GM19455 (cell line): ENCODE data around the gene AMMECR1.
"Not testable (repeated sequence)": the region's sequence is repeated elsewhere in the genome, so short reads cannot be mapped to it uniquely, and the experiment has no call there.

ENCODE experiments used
- ATAC-seq: cut with Tn5 transposase; IDR thresholded peaks from one replicate; pipeline ENCODE4 v1.9.1; 2021; ENCODE audit not compliant: unreplicated experiment

Gene AMMECR1

DNA sequence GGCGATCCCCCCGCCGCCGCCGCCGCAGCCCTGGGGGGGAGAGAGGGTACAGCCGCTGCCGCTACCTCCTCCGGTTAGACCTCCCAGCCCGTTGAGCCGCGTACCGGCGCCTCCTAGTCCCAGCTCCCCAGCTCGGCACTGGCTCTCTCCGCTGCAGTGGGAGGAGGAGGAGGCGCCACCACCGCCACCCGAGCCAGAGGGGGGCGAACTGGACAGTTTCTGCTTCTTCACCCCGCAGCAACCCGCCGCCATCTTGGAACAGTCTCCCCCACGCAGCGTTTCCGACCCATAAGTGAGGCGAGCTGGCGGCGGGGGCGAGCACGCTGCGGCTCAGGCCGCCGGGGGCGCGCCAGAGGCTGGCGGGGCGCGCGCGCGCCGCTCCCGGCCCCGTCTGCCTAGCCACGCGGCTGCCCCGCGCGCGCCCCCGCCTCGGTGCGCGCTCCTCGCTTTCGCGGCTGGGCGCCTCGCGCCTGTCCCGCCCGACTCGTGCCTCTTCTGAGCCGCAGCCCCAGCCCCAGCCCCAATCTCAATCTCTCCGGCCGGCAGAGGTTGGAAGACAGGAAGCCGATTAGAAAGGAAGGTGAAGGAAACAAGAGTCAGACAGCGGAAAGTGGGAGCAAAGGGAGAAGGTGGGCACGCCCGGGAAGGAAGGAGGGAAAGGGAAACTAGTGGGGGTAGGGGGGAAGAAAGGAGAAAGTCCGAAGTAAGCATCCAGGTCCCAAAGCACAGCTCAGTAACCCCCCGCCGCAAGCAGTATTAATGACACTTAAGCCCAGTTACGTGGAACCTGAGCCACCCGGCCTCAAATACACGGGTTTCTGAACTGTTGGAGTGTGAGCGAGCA lies at the start of gene AMMECR1:
TSS of gene AMMECR1 (minus strand) at position 266 of the 844 bp plus-strand sequence. CDS start at position 252, 14 bp downstream.
- peak; percentile 70 for ATAC-seq

DNA sequence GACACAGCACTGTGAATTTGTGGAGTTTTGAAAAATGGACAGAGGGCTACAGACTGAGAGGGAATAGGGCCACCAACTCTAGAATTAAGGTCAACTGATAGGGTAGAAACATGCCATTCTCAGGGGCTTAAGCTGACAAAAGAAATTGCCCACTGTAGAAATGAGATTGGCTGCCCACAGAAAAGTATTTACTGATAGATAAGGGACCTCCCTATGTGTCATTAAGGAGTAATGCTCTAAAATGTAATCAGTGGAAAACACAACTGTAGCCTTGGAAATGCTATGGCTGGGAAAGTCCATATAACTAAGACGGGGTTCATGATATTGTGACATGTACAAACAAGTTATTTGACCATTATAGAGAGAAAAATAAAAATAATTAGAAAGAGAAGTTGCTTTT lies 45.4 kb upstream of the AMMECR1 start:
- ATAC-seq: no peak

DNA sequence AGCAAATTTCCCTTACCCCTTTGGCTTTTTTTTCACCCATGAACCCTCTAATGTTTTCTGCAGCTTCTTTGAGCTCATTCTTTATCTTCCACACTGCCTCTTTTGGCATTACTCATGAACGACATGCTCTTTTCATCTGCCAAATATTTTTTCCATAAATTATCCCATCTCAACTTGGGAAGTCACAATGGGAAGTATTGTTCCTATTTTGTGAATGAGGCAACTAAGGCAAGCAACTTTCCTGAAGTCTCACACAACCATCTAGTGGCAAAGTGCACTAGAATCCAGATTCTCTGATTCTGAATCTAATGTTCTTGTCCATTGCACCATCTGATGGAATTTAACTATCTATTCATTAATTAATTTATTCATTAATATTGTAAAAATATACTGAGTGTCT lies 41.4 kb upstream of the AMMECR1 start:
- no peak for ATAC-seq

DNA sequence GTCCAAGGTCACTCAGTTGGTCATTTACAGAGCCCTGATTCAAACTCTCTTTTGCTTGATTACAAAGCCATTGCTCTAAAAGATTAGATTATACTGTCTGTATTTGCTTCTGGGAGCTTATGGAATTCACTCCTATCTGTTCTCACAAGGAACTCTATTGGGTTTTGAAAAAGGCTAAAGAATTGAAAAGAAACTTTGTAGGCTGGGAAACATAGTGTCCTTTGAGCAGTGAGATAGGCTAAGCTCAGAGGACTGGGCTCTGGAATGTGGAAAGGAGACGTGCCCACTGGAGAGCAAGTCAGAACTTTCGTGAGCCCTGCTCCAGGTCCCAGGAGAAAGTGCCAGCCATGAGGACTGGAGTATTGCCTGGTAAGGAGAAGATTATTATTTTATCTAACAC lies 40.7 kb upstream of the AMMECR1 start, which contains the start of gene RTL9:
TSS of gene RTL9 (plus strand) at position 301 of the 400 bp plus-strand sequence. CDS start 91,770 bp downstream, outside the sequence.
- no peak for ATAC-seq

DNA sequence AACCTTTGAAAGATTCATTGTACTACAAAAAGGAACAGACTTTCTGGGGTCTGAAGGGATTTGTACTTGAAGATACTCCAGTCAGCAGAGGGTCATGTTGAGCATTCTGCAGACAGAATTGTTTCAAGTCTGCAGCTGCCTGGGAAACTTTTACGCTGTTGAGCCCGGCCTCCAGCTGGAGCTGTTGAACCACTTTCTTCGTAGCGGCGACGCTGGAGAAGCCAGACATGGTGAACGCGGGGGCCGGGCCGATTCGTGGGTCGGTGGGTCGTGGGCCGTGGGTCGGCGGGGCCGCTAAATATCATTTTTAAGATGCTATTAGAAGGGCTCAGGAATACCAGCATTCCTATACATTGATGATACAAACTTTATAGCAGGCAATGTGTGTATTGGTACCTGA lies 28.8 kb upstream of the AMMECR1 start:
- no peak for ATAC-seq

DNA sequence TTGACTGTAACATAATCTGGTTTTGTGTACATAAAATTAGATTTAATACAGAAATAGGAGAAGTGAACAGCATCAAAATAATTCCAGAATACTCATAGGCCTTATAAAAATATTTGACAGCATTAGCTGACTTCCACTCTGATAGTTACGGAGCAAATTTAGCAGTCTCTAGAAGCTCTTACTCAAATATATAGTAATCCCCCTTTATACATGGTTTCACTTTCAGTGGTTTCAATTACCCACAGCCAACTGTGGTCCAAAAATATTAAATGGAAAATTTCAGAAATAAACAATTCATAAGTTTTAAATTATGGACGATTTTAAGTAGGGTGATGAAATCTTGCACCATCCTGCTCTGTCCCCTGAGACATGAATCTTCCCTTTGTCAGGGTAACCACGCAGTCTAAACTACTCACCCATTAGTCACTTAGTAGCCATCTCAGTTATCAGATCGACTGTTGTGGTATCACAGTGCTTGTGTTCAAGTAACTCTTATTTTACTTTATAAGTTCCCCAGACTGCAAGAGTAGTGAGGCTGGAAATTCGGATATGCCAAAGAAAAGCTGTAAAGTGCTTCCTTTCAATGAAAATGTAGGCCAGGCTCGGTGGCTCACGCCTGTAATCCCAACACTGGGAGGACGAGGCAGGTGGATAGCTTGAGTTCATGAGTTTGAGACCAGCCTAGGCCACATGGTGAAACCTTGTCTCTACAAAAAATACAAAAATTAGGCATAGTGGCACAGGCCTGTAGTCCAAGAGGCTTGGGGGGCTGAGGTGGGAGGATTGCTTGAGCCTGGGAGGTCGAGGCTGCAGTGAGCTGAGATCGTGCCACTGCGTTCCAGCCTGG lies 23.5 kb upstream of the AMMECR1 start:
- ATAC-seq: peak; percentile 79

DNA sequence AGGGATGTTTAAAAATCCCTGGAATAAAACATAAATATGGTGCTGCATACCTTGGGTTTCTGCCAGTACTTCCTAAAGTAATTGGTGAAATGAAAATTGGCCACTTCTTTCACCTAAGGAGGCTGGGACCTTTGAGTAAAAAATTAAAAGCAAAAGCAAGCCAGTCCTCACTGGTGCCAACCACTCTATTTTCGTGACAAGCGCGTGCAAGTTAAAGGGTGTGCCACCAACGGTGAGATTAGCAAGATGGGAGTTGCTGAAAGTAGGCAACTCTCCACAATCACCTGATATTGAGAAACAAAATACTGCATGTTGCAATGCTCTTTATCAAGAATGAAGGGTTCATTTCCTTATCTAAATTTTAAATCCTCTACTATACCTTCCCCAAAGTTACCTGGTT lies 21.1 kb upstream of the AMMECR1 start:
- ATAC-seq: no peak

DNA sequence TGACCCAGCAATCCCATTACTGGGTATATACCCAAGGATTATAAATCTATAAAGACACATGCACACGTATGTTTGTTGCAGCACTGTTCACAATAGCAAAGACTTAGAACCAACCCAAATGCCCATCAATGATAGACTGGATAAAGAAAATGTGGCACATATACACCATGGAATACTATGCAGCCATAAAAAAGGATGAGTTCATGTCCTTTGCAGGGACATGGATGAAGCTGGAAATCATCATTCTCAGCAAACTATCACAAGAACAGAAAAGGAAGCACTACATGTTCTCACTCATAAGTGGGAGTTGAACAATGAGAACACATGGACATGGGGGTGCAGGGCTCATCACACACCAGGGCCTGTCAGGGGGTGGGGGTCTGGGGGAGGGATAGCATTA lies 15.6 kb upstream of the AMMECR1 start:
- not testable (repeated sequence) for ATAC-seq

DNA sequence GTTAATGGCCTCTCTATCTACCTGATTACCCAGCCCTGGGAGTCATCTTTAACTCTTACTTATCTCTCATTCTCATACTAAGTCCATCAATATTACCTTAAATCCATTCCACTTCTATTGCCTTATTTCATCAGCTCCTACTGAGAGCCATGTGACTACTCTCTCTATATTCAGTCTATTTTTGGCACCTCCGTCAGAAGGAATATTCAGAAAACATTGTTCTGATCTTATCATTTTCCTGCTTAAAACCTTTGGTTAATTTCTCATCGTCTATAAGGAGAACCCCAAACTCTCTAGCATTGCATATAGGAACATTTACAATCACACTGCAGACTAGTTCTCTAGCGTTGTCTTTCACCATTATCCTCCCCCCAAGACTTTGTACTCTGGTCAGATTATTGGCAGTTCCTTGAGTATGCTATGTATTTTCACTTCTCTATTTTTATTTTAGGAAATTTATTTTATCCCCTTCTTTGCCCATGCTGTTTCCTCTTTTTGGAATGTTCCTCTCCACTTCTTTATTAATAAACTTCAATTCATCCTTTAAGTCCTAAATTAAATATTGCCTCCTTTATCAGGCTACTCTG lies 13.7 kb upstream of the AMMECR1 start:
- no peak for ATAC-seq

DNA sequence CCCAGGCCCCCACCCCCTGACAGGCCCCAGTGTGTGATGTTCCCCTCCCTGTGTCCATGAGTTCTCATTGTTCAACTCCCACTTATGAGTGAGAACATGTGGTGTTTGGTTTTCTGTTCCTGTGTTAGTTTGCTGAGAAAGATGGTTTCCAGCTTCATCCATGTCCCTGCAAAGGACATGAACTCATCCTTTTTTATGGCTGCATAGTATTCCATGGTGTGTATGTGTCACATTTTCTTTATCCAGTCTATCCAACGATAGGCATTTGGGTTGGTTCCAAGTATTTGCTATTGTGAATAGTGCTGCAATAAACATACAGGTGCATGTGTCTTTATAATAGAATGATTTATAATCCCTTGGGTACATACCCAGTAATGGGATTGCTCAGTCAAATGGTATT lies 10.7 kb upstream of the AMMECR1 start:
- ATAC-seq: not testable (repeated sequence)

DNA sequence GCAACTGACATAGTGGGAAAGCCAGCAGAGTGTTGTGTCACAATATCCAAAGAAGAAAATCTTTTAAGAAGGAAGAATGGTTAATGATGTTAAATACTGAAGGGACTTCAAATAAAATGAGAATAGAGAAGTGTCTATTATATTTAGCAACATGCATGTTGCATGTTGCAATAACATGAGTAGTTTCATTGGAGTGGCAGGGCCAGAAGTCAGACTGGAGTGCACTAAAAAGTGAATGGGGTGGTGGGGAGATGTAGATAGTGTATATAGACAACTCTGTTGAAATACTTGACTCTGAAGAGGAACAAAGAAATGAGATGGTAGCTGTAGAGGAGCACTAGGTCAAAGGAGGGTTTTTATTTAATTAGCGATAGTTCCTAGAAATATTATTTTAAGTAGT lies 9.5 kb upstream of the AMMECR1 start:
- ATAC-seq: no peak

DNA sequence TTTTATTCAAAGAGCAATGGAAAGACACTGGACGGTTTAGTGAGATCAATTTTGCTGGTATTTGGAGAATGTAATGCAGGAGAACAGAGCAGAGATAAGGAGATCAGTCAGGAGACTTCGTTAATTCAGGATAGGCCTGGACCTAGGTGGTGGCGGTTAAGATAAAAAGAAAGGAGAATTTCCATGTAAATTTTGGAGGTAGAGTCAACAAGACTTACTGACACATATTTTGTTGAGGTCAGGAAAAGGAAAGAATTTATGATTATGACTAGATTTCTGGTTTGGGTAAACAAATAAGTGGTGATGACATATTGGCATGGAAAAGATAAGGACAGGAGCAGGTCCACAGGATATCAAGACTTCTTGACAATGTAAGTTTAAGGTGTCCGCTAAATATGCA lies 8.8 kb upstream of the AMMECR1 start:
- ATAC-seq: no peak

DNA sequence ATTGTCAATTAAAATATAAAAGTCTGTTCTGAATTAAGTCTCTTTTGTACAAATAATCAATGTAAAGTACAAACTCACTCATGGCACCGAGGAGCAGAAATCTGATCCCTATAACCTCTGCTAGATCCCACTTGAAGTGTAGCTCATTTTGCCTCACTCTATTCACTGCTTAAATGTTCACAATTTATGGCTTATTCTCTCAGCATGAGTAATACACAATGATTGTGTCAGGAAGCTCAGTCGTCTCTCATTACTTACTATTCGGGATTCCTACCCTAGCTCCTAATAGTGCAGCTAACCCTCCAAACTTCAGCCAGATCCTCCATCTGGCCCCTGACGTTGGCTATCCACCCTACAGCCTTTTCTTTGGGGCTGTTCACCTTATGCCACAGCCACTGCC lies 4.7 kb upstream of the AMMECR1 start:
- no peak for ATAC-seq

DNA sequence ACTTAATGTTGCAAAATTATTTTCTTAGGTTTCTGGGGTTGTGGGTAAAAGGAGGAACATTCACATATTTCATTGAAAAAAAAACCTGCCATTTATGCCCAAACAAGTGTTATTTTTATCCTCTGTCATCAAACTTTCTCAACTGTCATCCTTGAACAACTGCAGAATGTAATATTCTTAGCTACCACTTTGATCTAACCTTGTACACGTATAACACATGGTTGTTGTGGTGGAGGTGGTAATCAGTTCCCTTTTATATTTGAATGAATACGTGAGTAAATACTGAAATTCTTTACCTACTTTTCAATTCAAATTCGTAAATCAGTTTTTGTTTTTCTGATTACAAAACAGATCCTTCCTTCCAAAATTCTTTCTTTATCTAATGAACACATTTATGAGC lies 3.8 kb upstream of the AMMECR1 start:
- ATAC-seq: no peak

DNA sequence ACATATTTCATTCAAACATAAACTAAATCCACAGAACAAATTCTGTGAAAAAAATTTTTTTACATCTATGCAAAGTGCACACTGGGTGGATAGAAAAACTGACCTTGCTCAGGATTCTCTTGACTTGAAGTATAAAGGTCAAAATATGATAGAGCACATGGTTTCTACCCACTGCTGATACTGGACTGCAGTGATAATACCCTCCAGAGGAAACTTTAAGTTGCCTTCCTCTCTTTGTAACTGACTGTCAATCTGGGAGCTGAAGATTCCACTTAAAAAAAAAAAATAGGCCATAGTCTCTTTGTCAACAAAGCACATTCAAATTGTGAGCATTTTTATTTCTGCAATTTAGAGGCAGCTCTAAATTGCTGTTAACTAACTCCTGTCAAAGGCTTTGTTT lies 3.2 kb upstream of the AMMECR1 start:
- ATAC-seq: no peak

DNA sequence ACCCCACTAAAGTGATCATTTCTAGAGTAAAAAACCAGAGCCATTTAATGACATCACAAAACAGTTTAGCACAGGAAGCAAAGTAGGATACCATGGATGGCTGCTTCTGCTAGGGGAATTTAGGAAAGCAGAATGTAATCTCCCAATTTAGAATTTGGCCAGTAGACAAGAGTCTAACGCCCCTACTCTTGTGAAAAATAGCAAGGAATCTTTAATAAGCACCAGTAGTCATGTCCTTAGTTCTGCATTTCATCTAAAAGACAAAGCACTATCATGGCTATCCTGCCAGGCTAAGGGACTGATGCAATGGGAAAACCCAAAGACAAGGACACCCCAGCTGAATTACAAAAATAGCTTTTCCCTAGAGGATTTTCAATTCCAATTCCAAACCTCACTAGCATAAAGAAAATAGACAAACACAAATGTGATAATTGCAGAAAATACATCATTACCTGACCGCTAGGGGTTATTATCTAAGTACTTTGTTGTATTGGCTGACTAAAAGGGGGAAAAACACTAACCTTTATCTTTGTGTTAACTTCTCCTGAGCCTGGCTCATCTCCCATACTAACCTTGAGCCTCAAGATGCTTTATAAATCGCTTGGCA lies 2.6 kb upstream of the AMMECR1 start:
- no peak for ATAC-seq

DNA sequence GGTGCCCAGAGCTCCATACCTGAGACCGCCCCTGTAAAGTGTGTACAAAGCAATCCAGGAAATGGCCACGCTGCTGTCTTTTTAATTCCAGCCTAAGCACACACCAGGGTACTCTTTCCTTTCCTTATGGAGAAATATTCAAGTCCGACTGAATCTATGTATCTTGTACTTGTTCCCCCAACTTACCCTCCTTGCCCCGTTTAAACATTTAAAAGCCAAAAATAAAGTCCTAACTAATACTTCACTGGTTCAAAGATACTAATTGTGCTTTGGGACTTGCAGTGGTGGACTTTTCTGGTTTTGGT lies 731 bp upstream of the AMMECR1 start:
- ATAC-seq: peak; percentile 25

DNA sequence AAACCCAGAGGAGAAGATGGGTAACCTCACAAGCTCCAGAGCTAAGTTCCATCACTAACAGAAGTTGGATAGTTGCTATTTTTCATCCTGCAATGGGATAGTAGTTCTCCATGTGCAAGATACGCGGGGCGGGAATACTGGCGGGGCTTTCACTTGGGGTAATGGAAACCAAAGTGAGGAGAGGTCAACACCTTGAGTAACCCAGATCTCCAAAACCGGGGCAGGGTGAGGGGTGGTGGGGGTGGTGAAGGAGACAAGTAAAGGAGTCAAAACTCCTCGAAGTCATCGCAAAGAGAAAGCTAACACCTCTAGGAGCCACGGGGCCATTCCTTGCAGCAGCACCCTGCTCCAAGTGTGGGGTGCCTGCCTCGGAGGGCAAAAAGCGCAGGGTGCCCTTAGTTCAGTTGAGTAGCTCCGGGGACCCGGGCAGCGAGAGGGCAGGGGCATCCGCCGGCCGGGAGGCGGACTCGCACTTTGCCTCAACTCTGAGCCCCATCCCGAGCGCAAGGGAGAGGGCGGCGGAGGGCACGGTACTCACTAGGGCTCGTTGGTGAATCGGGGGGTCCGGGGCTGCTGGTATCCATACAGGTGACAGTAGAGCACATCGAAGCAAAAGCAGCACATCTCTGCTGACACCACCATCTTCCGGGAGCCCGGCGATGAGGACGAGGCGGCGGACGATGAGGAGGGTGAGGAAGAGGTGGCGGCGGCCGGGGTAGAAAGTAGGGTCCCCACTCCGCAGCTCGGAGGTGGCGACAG lies 645 bp downstream of the AMMECR1 start:
- peak; percentile 35 for ATAC-seq

DNA sequence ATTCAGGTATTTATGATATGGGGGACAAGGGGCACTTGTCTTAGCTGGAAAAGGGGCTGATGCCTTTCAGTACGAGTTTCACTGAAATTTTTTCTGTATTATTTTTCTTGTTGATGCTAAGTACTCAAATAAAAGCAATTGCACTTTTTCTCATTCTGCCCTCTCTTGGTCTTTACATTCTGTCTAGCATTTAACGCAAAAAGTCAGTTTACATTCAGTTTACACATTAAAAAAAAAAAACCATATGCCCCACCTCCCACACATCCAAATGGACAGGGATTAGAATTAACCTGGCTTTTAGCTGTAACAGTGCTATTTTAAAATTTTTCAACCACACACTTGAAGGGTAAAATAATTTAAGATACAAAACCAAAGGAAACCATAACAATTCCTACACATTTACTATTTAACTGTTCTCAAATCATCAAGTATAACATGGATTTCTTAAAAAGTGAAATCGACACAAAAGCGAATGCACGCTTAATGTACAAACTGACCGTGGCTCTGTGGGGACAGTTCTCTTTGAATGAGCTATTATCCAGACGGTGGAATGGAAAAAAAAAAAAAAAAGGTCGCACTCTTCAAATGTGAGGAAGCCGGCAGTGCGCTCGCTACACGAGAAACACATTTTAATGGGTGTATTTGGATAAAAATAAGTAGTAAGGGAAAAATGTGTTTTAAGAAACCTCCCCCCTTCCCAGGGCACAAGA lies 1.4 kb downstream of the AMMECR1 start:
- ATAC-seq: no peak

DNA sequence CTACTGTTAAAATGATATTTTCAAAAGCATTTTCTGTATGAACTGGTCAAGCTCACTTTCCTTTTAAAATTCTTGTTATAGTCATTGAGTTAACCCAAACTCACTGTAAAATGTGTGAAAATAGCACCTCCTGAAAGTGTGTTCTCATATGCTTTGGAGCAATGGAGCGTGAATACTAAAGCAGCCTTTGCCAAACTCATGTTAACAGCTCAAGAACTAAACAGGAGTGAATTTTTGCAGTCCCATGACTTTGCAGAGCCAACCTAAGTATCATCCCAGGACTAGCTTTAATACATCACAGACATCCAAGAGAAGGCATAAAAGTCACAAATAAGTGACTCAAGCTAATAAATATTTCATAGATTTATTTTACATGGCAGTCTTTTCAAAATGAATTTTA lies 2.3 kb downstream of the AMMECR1 start:
- no peak for ATAC-seq
